NB4 (cell line): ENCODE results near the gene SLC23A3.
A peak's percentile ranks its signal among the peaks of the same experiment; 100 is the strongest.

Source experiments
- DNase-seq: peaks from one replicate; pipeline ENCODE4 v3.0.0; 2010; ENCODE audit warnings: low read depth
- H3K4me3 ChIP-seq: one replicate; pipeline ENCODE4 v1.5.1; 2011; ENCODE audit warnings: mild to moderate bottlenecking, low read depth, low read length, moderate library complexity
- CTCF ChIP-seq: IDR thresholded peaks from one replicate; pipeline ENCODE4 v1.5.1; 2012; ENCODE audit warnings: low read depth, low read length
- MAX ChIP-seq: IDR thresholded peaks from 2 replicates; pipeline ENCODE4 v1.6.1; 2011; ENCODE audit warnings: low read depth, low read length
- MYC ChIP-seq: IDR thresholded peaks from 2 replicates; pipeline ENCODE4 v1.6.1; 2011; ENCODE audit warnings: low read depth, low read length
- POLR2A ChIP-seq: IDR thresholded peaks from 2 replicates; pipeline ENCODE4 v1.6.1; 2011; ENCODE audit warnings: mild to moderate bottlenecking; ENCODE audit not compliant: insufficient read length; ENCODE audit errors: extremely low read depth

Gene SLC23A3

GRCh38 chr2:219125225-219125885 is 44.5 kb downstream of the SLC23A3 start:
- TF ChIP-seq MAX (0 out of 2 replicates have a peak, but pooled peaks have one; percentile 12), POLR2A (no peak), CTCF (no peak), MYC (peak; percentile 19; the same call in 1 of the 2 replicates)
- DNase-seq, result peak; percentile 88
- H3K4me3 ChIP-seq, result no peak overlapping the region

DNA sequence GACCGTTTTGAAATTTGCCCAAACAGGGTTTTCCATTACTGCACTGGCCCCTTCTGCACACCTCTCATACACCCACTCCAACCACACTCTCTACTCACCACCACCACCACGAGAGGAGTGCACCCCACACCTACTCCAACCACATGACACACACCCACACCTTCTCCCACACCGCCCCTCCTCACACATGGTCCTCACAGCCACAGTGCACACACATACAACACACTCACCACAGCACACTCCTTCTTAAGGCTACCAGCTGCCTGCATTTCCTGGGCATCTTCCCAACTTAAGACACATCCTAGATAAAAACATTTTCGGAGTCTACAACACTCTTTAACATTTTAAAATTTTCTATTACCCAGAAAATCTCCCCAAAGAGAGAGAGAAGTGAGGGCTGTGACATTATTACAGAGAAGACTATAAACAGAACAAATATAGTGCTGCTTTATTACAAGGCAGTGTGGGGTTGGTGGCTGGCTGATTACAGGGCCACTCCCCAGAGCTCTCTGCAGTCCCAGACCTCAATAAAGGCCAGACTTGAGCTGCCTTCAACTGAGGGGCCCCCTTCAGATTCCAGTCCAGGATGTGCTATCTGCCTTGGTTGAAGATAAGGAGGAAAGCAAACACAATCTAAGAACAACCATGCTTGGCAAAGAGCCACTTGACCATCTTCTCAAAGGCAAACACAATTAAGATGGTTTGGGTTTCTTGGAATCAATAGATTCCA is 45.3 kb downstream of the SLC23A3 start:
- DNase-seq, result peak; percentile 39
- no peak for TF ChIP-seq MAX
- TF ChIP-seq CTCF, result no peak
- no peak for TF ChIP-seq POLR2A
- TF ChIP-seq MYC, result no peak

DNA sequence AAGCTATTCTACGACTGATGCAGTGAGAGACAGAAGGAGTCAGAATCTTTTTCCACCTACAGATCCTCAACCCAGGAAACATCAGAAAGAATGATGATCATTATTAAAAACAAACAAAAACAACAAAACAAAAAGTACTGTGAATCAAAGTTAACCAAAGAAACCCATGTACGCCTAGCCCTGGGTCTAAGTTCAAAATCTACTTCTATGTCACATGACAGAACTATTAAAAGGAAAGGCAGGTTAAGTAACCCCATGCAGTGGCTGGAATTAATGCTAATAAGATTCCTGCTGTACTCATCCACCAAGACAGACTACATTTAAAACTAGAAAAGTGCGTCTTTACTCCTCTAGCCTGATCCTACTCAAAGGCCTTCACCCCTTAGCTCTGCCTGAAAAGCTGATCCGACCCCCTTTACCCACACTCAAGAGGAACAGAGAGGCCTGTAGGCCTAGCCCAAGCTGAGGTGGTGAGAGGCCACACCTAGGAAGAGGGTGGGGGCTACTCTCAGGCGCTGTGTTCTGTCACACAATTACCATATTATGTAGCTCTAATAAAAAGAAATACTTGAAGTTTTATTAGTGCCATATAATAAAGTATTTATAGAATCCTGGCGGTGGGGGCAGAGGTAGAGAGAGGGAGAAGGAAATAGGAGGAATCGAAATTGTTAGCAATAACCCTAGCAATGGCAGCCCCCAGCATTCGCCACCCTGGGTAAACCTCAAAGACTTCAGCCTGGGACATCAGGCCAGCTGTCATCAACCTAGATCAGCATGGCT is 46.3 kb downstream of the SLC23A3 start:
- DNase-seq, result no peak
- TF ChIP-seq MYC, result no peak
- TF ChIP-seq CTCF, result no peak
- no peak for TF ChIP-seq POLR2A
- no peak for TF ChIP-seq MAX
- no peak overlapping the region for H3K4me3 ChIP-seq

More for the DNA sequence above, 45.3 kb downstream of the SLC23A3 start:
- H3K4me3 ChIP-seq, result no peak overlapping the region

GRCh38 chr2:219122202-219122980 is 47.4 kb downstream of the SLC23A3 start:
- TF ChIP-seq CTCF, result no peak
- no peak for TF ChIP-seq MYC
- TF ChIP-seq MAX, result no peak
- H3K4me3 ChIP-seq, result no peak overlapping the region
- no peak for DNase-seq

DNA sequence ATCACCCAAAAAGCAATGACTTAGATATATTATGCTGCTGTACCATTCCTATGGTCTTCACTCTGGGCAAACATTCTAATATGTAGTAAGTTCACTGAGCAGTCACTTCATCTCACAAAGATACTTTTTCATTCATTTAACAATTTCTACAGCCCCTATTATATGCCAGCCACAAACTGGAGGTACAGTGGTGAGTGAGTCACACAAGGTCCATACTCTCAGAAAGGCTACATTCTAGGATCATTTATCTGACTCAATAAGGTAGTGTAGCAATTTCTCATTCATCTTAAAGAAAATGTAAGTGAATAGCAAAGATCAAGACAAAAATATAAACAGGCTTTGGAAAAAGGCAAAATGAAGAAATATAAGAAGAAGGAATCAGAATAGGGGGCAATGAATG is 49.7 kb downstream of the SLC23A3 start:
- no peak overlapping the region for H3K4me3 ChIP-seq
- no peak for TF ChIP-seq MYC
- TF ChIP-seq POLR2A, result no peak
- no peak for TF ChIP-seq CTCF
- no peak for TF ChIP-seq MAX
- no peak for DNase-seq
